OCI-LY7 (cell line): Measurements from ENCODE around the gene MXD1.
"Not testable (repeated sequence)": the region's sequence is repeated elsewhere in the genome, so short reads cannot be mapped to it uniquely, and the experiment has no call there.

Experiments used
- CTCF ChIP-seq: fragments of 200-600 bp; sonication (generic); conservative IDR thresholded peaks from 2 replicates; pipeline ENCODE4 v1.5.1; 2014; ENCODE audit warnings: mild to moderate bottlenecking, antibody characterized with exemption, low read length, moderate library complexity, mixed read lengths
- EZH2phosphoT487 ChIP-seq: fragments of 200-600 bp; sonication (generic); IDR thresholded peaks from 2 replicates; pipeline ENCODE4 v1.6.1; 2018; ENCODE audit warnings: low read depth, borderline replicate concordance, mild to moderate bottlenecking, mixed run types, antibody characterized with exemption, low read length, moderate library complexity, mixed read lengths

- not testable (repeated sequence) for TF ChIP-seq CTCF, EZH2phosphoT487
Observed at GRCh38 chr2:69950671-69951070, 35.8 kb downstream of the MXD1 start.
